Naive B cell (primary cell): ENCODE data around the gene HPCAL1. TPM values are rescaled to one million over a fixed set of nuclear protein-coding genes. Genes with fewer than 3 reads are reported as not detected.
"Not testable (repeated sequence)": the region's sequence is repeated elsewhere in the genome, so short reads cannot be mapped to it uniquely, and the experiment has no call there.

Experiments used
- ATAC-seq, 2 donors: fragments of 150-1000 bp; cut with Tn5 transposase; 2 replicates each; pipeline ENCODE4 v1.10.0; 2021; ENCODE audit warnings: low read depth in 2 of 2, mild to moderate bottlenecking in 2 of 2, moderate library complexity in 2 of 2
- DNase-seq: peaks from one replicate; pipeline ENCODE4 v3.0.0; 2022
- H3K27ac Mint-ChIP-seq, 6 donors: one replicate each; pipeline ENCODE4 v1.8.0; 2020 to 2022; ENCODE audit warnings: mild to moderate bottlenecking in 6 of 6, mixed read lengths in 6 of 6, moderate library complexity in 5 of 6, inconsistent platforms in 2 of 6
- H3K27me3 Mint-ChIP-seq, 3 donors: one replicate each; pipeline ENCODE4 v1.8.0; 2021 to 2022; ENCODE audit warnings: mixed read lengths in 3 of 3, mild to moderate bottlenecking in 1 of 3
- H3K36me3 Mint-ChIP-seq, 2 donors: one replicate each; pipeline ENCODE4 v1.8.0; 2020 to 2022; ENCODE audit warnings: mixed read lengths in 2 of 2, inconsistent platforms in 1 of 2, mild to moderate bottlenecking in 1 of 2
- H3K4me1 Mint-ChIP-seq, 3 donors: one replicate each; pipeline ENCODE4 v1.8.0; 2020 to 2022; ENCODE audit warnings: mixed read lengths in 3 of 3, inconsistent platforms in 1 of 3, mild to moderate bottlenecking in 1 of 3, moderate library complexity in 1 of 3
- H3K4me3 Mint-ChIP-seq, 8 donors: one replicate each; pipeline ENCODE4 v1.8.0; 2020 to 2022; ENCODE audit warnings: mild to moderate bottlenecking in 8 of 8, mixed read lengths in 8 of 8, moderate library complexity in 8 of 8, inconsistent platforms in 2 of 8
- H3K9me3 Mint-ChIP-seq, 7 donors: one replicate each; pipeline ENCODE4 v1.8.0; 2020 to 2022; ENCODE audit warnings: mixed read lengths in 7 of 7, mild to moderate bottlenecking in 5 of 7, inconsistent platforms in 2 of 7, moderate library complexity in 1 of 7
- polyA plus RNA-seq, 6 donors: library from polyadenylated mRNA; unstranded; fragments of 300-500 nt; fragmentation: Illumina TruSeq; gene quantifications; one replicate each; pipeline ENCODE4 v1.2.3, GENCODE V29; 2021; ENCODE audit warnings: low read depth in 6 of 6

The HPCAL1 gene
- polyA plus RNA-seq, 6 donors from 2014 or later = 49.1 to 92.1 (median 66.7) TPM

- Mint-ChIP-seq H3K9me3 (peaks cover 0 to 11% (median 6%) of the 10 kb centered on the region in 7 donors), H3K36me3 (no peaks in the 10 kb centered on the region), H3K27me3 (peaks cover 0 to 4% (median 0%) of the 10 kb centered on the region in 3 donors), H3K4me1 (peaks cover 11 to 20% (median 16%) of the 10 kb centered on the region in 3 donors), H3K27ac (no peak overlapping the region), H3K4me3 (no peak overlapping the region)
- ATAC-seq (no peak), DNase-seq (no peak)
These were observed 8.6 kb upstream of the HPCAL1 start for GRCh38 chr2:10294077-10294476.

- peaks cover 0 to 11% (median 6%) of the 10 kb centered on the region in 7 donors for H3K9me3 Mint-ChIP-seq
- H3K27ac Mint-ChIP-seq = not testable (repeated sequence)
These were observed 7.1 kb upstream of the HPCAL1 start for GRCh38 chr2:10295649-10296048.

GRCh38 chr2:10296142-10296541 is 6.6 kb upstream of the HPCAL1 start:
- ATAC-seq (no peak), DNase-seq (no peak)
- Mint-ChIP-seq H3K27ac (no peak overlapping the region), H3K36me3 (no peaks in the 10 kb centered on the region), H3K9me3 (peaks cover 0 to 11% (median 6%) of the 10 kb centered on the region in 7 donors), H3K4me1 (peaks cover 16 to 20% (median 20%) of the 10 kb centered on the region in 3 donors), H3K27me3 (no peaks in the 10 kb centered on the region), H3K4me3 (peak overlapping the region in 1 of 8 donors; percentile 47)

More at GRCh38 chr2:10295649-10296048, 7.1 kb upstream of the HPCAL1 start:
- DNase-seq, H3K27me3 Mint-ChIP-seq, H3K36me3 Mint-ChIP-seq, H3K4me3 Mint-ChIP-seq, ATAC-seq: not testable (repeated sequence)
- H3K4me1 Mint-ChIP-seq = peaks cover 11 to 20% (median 16%) of the 10 kb centered on the region in 3 donors

GRCh38 chr2:10297191-10297830 is 5.4 kb upstream of the HPCAL1 start:
- Mint-ChIP-seq H3K4me1 (peaks cover 19 to 28% (median 28%) of the 10 kb centered on the region in 3 donors), H3K9me3 (peaks cover 0 to 11% (median 6%) of the 10 kb centered on the region in 7 donors), H3K27me3 (no peaks in the 10 kb centered on the region), H3K27ac (peak overlapping the region in 1 of 6 donors; percentile 47), H3K4me3 (peak overlapping the region in 1 of 8 donors; percentile 40), H3K36me3 (no peaks in the 10 kb centered on the region)
- no peak for DNase-seq
- no peak for ATAC-seq

- Mint-ChIP-seq H3K36me3 (no peaks in the 10 kb centered on the region), H3K9me3 (peaks cover 0 to 11% (median 6%) of the 10 kb centered on the region in 7 donors), H3K4me3 (peak overlapping the region in 7 of 8 donors; percentile 18 to 84 (median 56)), H3K27me3 (no peaks in the 10 kb centered on the region), H3K4me1 (peaks cover 20 to 29% (median 28%) of the 10 kb centered on the region in 3 donors), H3K27ac (peak overlapping the region in 3 of 6 donors; percentile 44 to 48 (median 47))
- DNase-seq = no peak
- ATAC-seq = no peak
These were observed 4.7 kb upstream of the HPCAL1 start for GRCh38 chr2:10297959-10298531.

- peaks cover 24 to 33% (median 32%) of the 10 kb centered on the region in 3 donors for H3K4me1 Mint-ChIP-seq
- H3K9me3 Mint-ChIP-seq, H3K27me3 Mint-ChIP-seq, H3K36me3 Mint-ChIP-seq, H3K27ac Mint-ChIP-seq, ATAC-seq, DNase-seq: not testable (repeated sequence)
- H3K4me3 Mint-ChIP-seq = peak overlapping the region in 1 of 8 donors; percentile 74
These were observed 3.9 kb upstream of the HPCAL1 start for GRCh38 chr2:10298777-10299176.

GRCh38 chr2:10300328-10300920 is 2.3 kb upstream of the HPCAL1 start:
- Mint-ChIP-seq H3K9me3 (peaks cover 0 to 2% (median 0%) of the 10 kb centered on the region in 7 donors), H3K27ac (peak overlapping the region in 5 of 6 donors; percentile 7 to 91 (median 84)), H3K36me3 (no peaks in the 10 kb centered on the region), H3K4me3 (peak overlapping the region in 7 of 8 donors; percentile 5 to 97 (median 52)), H3K27me3 (no peaks in the 10 kb centered on the region), H3K4me1 (peaks cover 33 to 45% (median 43%) of the 10 kb centered on the region in 3 donors)
- DNase-seq (no peak), ATAC-seq (no peak)

GRCh38 chr2:10300997-10301940 is 1.4 kb upstream of the HPCAL1 start:
- Mint-ChIP-seq H3K36me3 (no peaks in the 10 kb centered on the region), H3K4me3 (peak overlapping the region; percentile 69 to 97 (median 86)), H3K9me3 (peaks cover 0 to 2% (median 0%) of the 10 kb centered on the region in 7 donors), H3K27ac (peak overlapping the region in 5 of 6 donors; percentile 7 to 91 (median 87)), H3K27me3 (no peaks in the 10 kb centered on the region), H3K4me1 (peaks cover 38 to 54% (median 52%) of the 10 kb centered on the region in 3 donors)
- ATAC-seq (no peak), DNase-seq (no peak)

GRCh38 chr2:10301941-10302478 is 694 bp upstream of the HPCAL1 start:
- peaks cover 0 to 2% (median 0%) of the 10 kb centered on the region in 7 donors for H3K9me3 Mint-ChIP-seq
- H3K36me3 Mint-ChIP-seq = no peaks in the 10 kb centered on the region
- H3K27ac Mint-ChIP-seq = peak overlapping the region in 4 of 6 donors; percentile 25 to 87 (median 62)
- DNase-seq = no peak
- peak overlapping the region; percentile 69 to 97 (median 86) for H3K4me3 Mint-ChIP-seq
- H3K4me1 Mint-ChIP-seq = peaks cover 40 to 59% (median 58%) of the 10 kb centered on the region in 3 donors
- no peaks in the 10 kb centered on the region for H3K27me3 Mint-ChIP-seq
- ATAC-seq = no peak

- no peak for DNase-seq
- Mint-ChIP-seq H3K36me3 (no peaks in the 10 kb centered on the region), H3K4me3 (peak overlapping the region; percentile 93 to 97 (median 96)), H3K9me3 (peaks cover 0 to 2% (median 0%) of the 10 kb centered on the region in 7 donors), H3K27ac (peak overlapping the region; percentile 67 to 95 (median 84)), H3K27me3 (no peaks in the 10 kb centered on the region), H3K4me1 (peaks cover 36 to 61% (median 59%) of the 10 kb centered on the region in 3 donors)
- peak; percentile 22 to 25 for ATAC-seq
These were observed 533 bp downstream of the HPCAL1 start for GRCh38 chr2:10303181-10303693.

- Mint-ChIP-seq H3K4me1 (peaks cover 36 to 58% (median 56%) of the 10 kb centered on the region in 3 donors), H3K9me3 (peaks cover 0 to 1% (median 0%) of the 10 kb centered on the region in 7 donors), H3K27me3 (no peaks in the 10 kb centered on the region), H3K4me3 (peak overlapping the region; percentile 93 to 97 (median 96)), H3K27ac (peak overlapping the region; percentile 7 to 94 (median 84)), H3K36me3 (no peaks in the 10 kb centered on the region)
- DNase-seq (peak; percentile 64), ATAC-seq (peak; percentile 23 to 29)
These were observed 1.1 kb downstream of the HPCAL1 start for GRCh38 chr2:10303694-10304378.
